Stimulated activated naive CD4-positive, alpha-beta T cell (primary cell): Measurements from ENCODE around the gene KRT23.

Experiments used
- DNase-seq, 6 experiments: peaks; one replicate each; lab custom pipeline; 2025; lab: John Stamatoyannopoulos, UW

Gene KRT23

GRCh38 chr17:40909755-40910154 lies 27.7 kb downstream of the KRT23 start:
- DNase-seq: no peak

- DNase-seq: peak; percentile 12 to 66 (median 55)
These were observed 28.1 kb downstream of the KRT23 start for GRCh38 chr17:40909351-40909750.

- no peak for DNase-seq
These were observed 30.8 kb downstream of the KRT23 start for GRCh38 chr17:40906613-40907012.

GRCh38 chr17:40905370-40905769 lies 32.1 kb downstream of the KRT23 start:
- no peak for DNase-seq

GRCh38 chr17:40903129-40903847 lies 34.2 kb downstream of the KRT23 start:
- no peak for DNase-seq

- no peak for DNase-seq
These were observed 34.9 kb downstream of the KRT23 start for GRCh38 chr17:40902498-40902897.

- DNase-seq: no peak
These were observed 35.4 kb downstream of the KRT23 start for GRCh38 chr17:40901981-40902474.

GRCh38 chr17:40900809-40901356 lies 36.6 kb downstream of the KRT23 start:
- no peak for DNase-seq

GRCh38 chr17:40896916-40897455 lies 40.5 kb downstream of the KRT23 start:
- DNase-seq: no peak

GRCh38 chr17:40895106-40895730 lies 42.2 kb downstream of the KRT23 start:
- DNase-seq: no peak

GRCh38 chr17:40888196-40888720 lies 49.2 kb downstream of the KRT23 start:
- DNase-seq: no peak

- DNase-seq: no peak
These were observed 51.4 kb downstream of the KRT23 start for GRCh38 chr17:40886090-40886489.

GRCh38 chr17:40884708-40885512 lies 52.5 kb downstream of the KRT23 start, which contains the start of gene KRT20:
Gene KRT20, minus strand, starts transcription at chr17:40885242. Its CDS starts 57 bp downstream, at chr17:40885185.
- DNase-seq: no peak

- DNase-seq: no peak
These were observed 53.7 kb downstream of the KRT23 start for GRCh38 chr17:40883626-40884334.

- DNase-seq: no peak
These were observed 54.4 kb downstream of the KRT23 start for GRCh38 chr17:40883031-40883430.

GRCh38 chr17:40879026-40879425 lies 58.4 kb downstream of the KRT23 start:
- no peak for DNase-seq

GRCh38 chr17:40878044-40878443 lies 59.4 kb downstream of the KRT23 start:
- DNase-seq: no peak

GRCh38 chr17:40873801-40874200 lies 63.6 kb downstream of the KRT23 start:
- DNase-seq: no peak

- no peak for DNase-seq
These were observed 64.2 kb downstream of the KRT23 start for GRCh38 chr17:40873255-40873654.
